ENCODE results near the gene SYCE1L. TPM values are rescaled to one million over a fixed set of nuclear protein-coding genes. Genes with fewer than 3 reads are reported as not detected.

The SYCE1L gene
- 9.9 and 11.5 TPM in 2 replicates for total RNA-seq (2021)
- long read RNA-seq, partial matches to known transcripts, result 6 of 9 reads
- long read RNA-seq, other reads (novel, unspliced or antisense), result 2 of 9 reads

DNA sequence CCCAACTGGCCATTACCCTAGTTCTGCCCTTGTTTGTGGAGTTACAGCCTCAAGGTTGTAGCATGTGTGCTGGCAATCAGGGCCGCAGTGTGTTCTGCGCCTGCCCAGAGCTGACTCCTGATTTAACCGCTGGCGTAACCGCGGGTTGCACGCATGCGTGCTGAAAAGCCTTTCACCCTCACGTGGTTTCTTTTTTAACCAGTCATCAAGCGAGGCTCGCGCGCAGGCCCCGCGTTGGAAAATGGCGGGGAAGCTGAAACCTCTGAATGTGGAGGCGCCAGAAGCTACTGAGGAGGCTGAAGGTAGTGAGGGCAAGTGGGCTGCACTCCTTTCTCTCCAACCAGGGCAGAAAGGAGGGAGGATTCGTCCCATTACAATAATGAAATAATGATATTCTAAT is at the start of gene SYCE1L:
TSS of gene SYCE1L (plus strand) at position 198 of the 400 bp plus-strand sequence. CDS start at position 242, 44 bp downstream.
- H4K20me1 ChIP-seq (ENCODE audit: control insufficient read depth, insufficient read depth, insufficient read length), result no peaks in the 10 kb centered on the region
- H4K5ac ChIP-seq (ENCODE audit: insufficient read length, low read depth, low read length), result no peak within 1 kb of the TSS
- no CpG with 5 or more reads among the region's 18 CpGs for WGBS (ENCODE audit: extremely low coverage, insufficient read length, low lambda C conversion rate)
- DNase-seq, result no peak
- H3T11ph ChIP-seq (ENCODE audit: low read length), result no peak within 1 kb of the TSS
- H3K36me3 Mint-ChIP-seq (ENCODE audit: insufficient read depth in 1 of 3, low read depth in 3 of 3), result peaks cover 15 to 43% (median 37%) of the 10 kb centered on the region in 3 experiments
- no peaks in the 10 kb centered on the region for H3K79me1 ChIP-seq (ENCODE audit: insufficient read depth, low read depth, low read length, poor library complexity, severe bottlenecking)
- no peaks in the 10 kb centered on the region for H3K4me1 Mint-ChIP-seq
- no peak within 1 kb of the TSS for H3K14ac ChIP-seq (ENCODE audit: insufficient read depth, low read length)
- no peak within 1 kb of the TSS for H3K9ac ChIP-seq (ENCODE audit: extremely low read depth, insufficient read length, low read length)
- H3K23me2 ChIP-seq (ENCODE audit: insufficient read length, low read depth, low read length, poor library complexity, severe bottlenecking), result no peaks in the 10 kb centered on the region
- H3K23ac ChIP-seq (ENCODE audit: insufficient read length, low read depth, low read length), result no peak within 1 kb of the TSS
- no peak within 1 kb of the TSS for H2BK12ac ChIP-seq (ENCODE audit: insufficient read length, low read depth, low read length)
- no peaks in the 10 kb centered on the region for H3K9me3 ChIP-seq (ENCODE audit: control insufficient read depth, low read depth, low read length)
- no peak within 1 kb of the TSS for H2BK5ac ChIP-seq (ENCODE audit: insufficient read length, low read length)
- no peak within 1 kb of the TSS for H2BK20ac ChIP-seq (ENCODE audit: low read depth, low read length, poor library complexity, severe bottlenecking)
- H3K27ac Mint-ChIP-seq, result no peak within 1 kb of the TSS
- no peaks in the 10 kb centered on the region for H3K9me3 Mint-ChIP-seq
- no peak within 1 kb of the TSS for H3K18ac ChIP-seq (ENCODE audit: insufficient read length, low read depth, low read length)
- H3K27me3 ChIP-seq (ENCODE audit: insufficient read depth, low read length), result no peaks in the 10 kb centered on the region; the same call in 1 of the 2 replicates
- no peak within 1 kb of the TSS for H2AK5ac ChIP-seq (ENCODE audit: insufficient read length, low read length)
- no peak within 1 kb of the TSS for H4K91ac ChIP-seq (ENCODE audit: insufficient read length, low read depth, low read length)
- no peak within 1 kb of the TSS for H3K4ac ChIP-seq (ENCODE audit: low read depth, low read length)
- H3K4me1 ChIP-seq (ENCODE audit: insufficient read depth, low read length), result no peaks in the 10 kb centered on the region
- no peak within 1 kb of the TSS for H3K4me3 Mint-ChIP-seq
- no peak within 1 kb of the TSS for H3K4me2 ChIP-seq (ENCODE audit: insufficient read depth, insufficient read length, low read length)
- no peak within 1 kb of the TSS for H4K8ac ChIP-seq (replicated peaks; ENCODE audit: insufficient read length, low read depth, low read length)
- TF ChIP-seq, protein P1, sequence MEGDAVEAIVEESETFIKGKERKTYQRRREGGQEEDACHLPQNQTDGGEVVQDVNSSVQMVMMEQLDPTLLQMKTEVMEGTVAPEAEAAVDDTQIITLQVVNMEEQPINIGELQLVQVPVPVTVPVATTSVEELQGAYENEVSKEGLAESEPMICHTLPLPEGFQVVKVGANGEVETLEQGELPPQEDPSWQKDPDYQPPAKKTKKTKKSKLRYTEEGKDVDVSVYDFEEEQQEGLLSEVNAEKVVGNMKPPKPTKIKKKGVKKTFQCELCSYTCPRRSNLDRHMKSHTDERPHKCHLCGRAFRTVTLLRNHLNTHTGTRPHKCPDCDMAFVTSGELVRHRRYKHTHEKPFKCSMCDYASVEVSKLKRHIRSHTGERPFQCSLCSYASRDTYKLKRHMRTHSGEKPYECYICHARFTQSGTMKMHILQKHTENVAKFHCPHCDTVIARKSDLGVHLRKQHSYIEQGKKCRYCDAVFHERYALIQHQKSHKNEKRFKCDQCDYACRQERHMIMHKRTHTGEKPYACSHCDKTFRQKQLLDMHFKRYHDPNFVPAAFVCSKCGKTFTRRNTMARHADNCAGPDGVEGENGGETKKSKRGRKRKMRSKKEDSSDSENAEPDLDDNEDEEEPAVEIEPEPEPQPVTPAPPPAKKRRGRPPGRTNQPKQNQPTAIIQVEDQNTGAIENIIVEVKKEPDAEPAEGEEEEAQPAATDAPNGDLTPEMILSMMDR (conservative IDR thresholded peaks at IDR 0.05), result no peak
- no peak within 1 kb of the TSS for H2BK120ac ChIP-seq (ENCODE audit: low read depth, low read length, poor library complexity, severe bottlenecking)
- no peak within 1 kb of the TSS for H3K56ac ChIP-seq (ENCODE audit: insufficient read length, low read depth, low read length)
- no peaks in the 10 kb centered on the region for H3K27me3 Mint-ChIP-seq (ENCODE audit: low read depth)
- H2AFZ ChIP-seq (ENCODE audit: low read length), result no peak within 1 kb of the TSS
- H2BK15ac ChIP-seq (ENCODE audit: low read depth, low read length), result no peak within 1 kb of the TSS
- no peaks in the 10 kb centered on the region for H3K79me2 ChIP-seq (ENCODE audit: insufficient read depth, low read length)
- no peak within 1 kb of the TSS for H3K27ac ChIP-seq (ENCODE audit: insufficient read length, low read depth, low read length)

Data from H9 (cell line).